GM18870 (cell line): ENCODE results near the gene ELMO1.
"Not testable (repeated sequence)": the region's sequence is repeated elsewhere in the genome, so short reads cannot be mapped to it uniquely, and the experiment has no call there.

Experiments
- ATAC-seq: cut with Tn5 transposase; IDR thresholded peaks from one replicate; pipeline ENCODE4 v1.9.1; 2021; ENCODE audit warnings: moderate library complexity; ENCODE audit not compliant: unreplicated experiment

Gene ELMO1

GRCh38 chr7:36995776-36996175 is 452.9 kb downstream of the ELMO1 start:
- no peak for ATAC-seq

GRCh38 chr7:36994456-36995112 is 454.1 kb downstream of the ELMO1 start:
- ATAC-seq, result no peak

GRCh38 chr7:36986948-36987724 is 461.5 kb downstream of the ELMO1 start:
- no peak for ATAC-seq

GRCh38 chr7:36986511-36986933 is 462.1 kb downstream of the ELMO1 start:
- ATAC-seq, result no peak

- no peak for ATAC-seq
Measured at GRCh38 chr7:36985866-36986400, 462.7 kb downstream of the ELMO1 start.

GRCh38 chr7:36985316-36985715 is 463.3 kb downstream of the ELMO1 start:
- ATAC-seq, result no peak

GRCh38 chr7:36984710-36985312 is 463.9 kb downstream of the ELMO1 start:
- ATAC-seq, result no peak

- ATAC-seq, result no peak
Measured at GRCh38 chr7:36984041-36984521, 464.6 kb downstream of the ELMO1 start.

- no peak for ATAC-seq
Measured at GRCh38 chr7:36982766-36983165, 465.9 kb downstream of the ELMO1 start.

GRCh38 chr7:36979810-36980248 is 468.8 kb downstream of the ELMO1 start:
- ATAC-seq, result no peak

- ATAC-seq, result no peak
Measured at GRCh38 chr7:36978461-36978860, 470.2 kb downstream of the ELMO1 start.

- ATAC-seq, result no peak
Measured at GRCh38 chr7:36977878-36978277, 470.8 kb downstream of the ELMO1 start.

GRCh38 chr7:36973534-36973933 is 475.1 kb downstream of the ELMO1 start:
- not testable (repeated sequence) for ATAC-seq

- no peak for ATAC-seq
Measured at GRCh38 chr7:36972140-36972518, 476.5 kb downstream of the ELMO1 start.

GRCh38 chr7:36971515-36972139 is 477.0 kb downstream of the ELMO1 start:
- no peak for ATAC-seq

GRCh38 chr7:36970551-36971514 is 477.8 kb downstream of the ELMO1 start:
- ATAC-seq, result no peak

- no peak for ATAC-seq
Measured at GRCh38 chr7:36969376-36969775, 479.3 kb downstream of the ELMO1 start.

- no peak for ATAC-seq
Measured at GRCh38 chr7:36967387-36967786, 481.3 kb downstream of the ELMO1 start.

- ATAC-seq, result no peak
Measured at GRCh38 chr7:36966636-36967035, 482.0 kb downstream of the ELMO1 start.

GRCh38 chr7:36966039-36966438 is 482.6 kb downstream of the ELMO1 start:
- ATAC-seq, result no peak
